GM13976 (cell line): ENCODE results near the gene KRTAP10-3.

Experiments
- DNase-seq: peaks from one replicate; pipeline ENCODE4 v3.0.0; 2012; ENCODE audit warnings: low spot score
- in situ Hi-C: fragments of 300-500 bp; cut with MboI; formaldehyde crosslinking; loops from one replicate; pipeline ENCODE4 v1.12.0; 2022; ENCODE audit warnings: low sequenced_read_pairs, mixed read lengths, inconsistent platforms; ENCODE audit not compliant: unreplicated experiment
- TF ChIP-seq, protein P1 (sequence below): IDR thresholded peaks from 2 replicates; pipeline ENCODE4 v1.5.1; 2012; ENCODE audit warnings: borderline replicate concordance, mild to moderate bottlenecking; ENCODE audit not compliant: insufficient read depth; ENCODE audit errors: extremely low read depth, missing control alignments, control extremely low read depth

The KRTAP10-3 gene

GRCh38 chr21:44529011-44529421, 29.6 kb downstream of the KRTAP10-3 start:
- in situ Hi-C loops, result no loop called here
- TF ChIP-seq, protein P1, sequence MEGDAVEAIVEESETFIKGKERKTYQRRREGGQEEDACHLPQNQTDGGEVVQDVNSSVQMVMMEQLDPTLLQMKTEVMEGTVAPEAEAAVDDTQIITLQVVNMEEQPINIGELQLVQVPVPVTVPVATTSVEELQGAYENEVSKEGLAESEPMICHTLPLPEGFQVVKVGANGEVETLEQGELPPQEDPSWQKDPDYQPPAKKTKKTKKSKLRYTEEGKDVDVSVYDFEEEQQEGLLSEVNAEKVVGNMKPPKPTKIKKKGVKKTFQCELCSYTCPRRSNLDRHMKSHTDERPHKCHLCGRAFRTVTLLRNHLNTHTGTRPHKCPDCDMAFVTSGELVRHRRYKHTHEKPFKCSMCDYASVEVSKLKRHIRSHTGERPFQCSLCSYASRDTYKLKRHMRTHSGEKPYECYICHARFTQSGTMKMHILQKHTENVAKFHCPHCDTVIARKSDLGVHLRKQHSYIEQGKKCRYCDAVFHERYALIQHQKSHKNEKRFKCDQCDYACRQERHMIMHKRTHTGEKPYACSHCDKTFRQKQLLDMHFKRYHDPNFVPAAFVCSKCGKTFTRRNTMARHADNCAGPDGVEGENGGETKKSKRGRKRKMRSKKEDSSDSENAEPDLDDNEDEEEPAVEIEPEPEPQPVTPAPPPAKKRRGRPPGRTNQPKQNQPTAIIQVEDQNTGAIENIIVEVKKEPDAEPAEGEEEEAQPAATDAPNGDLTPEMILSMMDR, result no peak
- DNase-seq, result no peak

DNA sequence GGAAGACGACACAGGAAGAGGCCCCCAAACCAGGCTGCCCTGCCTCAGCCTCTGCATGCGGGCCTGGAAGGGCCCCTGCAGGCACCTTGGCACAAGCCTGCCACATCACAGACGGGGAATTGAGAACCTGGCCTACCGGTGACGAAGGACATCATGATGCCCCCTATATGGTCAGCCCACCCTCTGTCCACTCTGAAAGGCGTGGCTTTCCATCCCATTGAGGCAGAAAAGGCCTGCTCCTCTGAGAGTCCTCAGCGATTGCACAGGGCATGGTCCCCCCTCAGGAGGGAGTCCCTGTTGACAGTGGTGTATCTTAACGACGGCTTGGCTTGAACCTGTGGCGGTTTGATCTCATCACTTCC, 30.0 kb downstream of the KRTAP10-3 start:
- DNase-seq, result no peak
- TF ChIP-seq, protein P1, result no peak
- in situ Hi-C loops, result no loop called here

GRCh38 chr21:44527983-44528633, 30.5 kb downstream of the KRTAP10-3 start:
- TF ChIP-seq, protein P1, result no peak
- in situ Hi-C loops, result no loop called here

DNA sequence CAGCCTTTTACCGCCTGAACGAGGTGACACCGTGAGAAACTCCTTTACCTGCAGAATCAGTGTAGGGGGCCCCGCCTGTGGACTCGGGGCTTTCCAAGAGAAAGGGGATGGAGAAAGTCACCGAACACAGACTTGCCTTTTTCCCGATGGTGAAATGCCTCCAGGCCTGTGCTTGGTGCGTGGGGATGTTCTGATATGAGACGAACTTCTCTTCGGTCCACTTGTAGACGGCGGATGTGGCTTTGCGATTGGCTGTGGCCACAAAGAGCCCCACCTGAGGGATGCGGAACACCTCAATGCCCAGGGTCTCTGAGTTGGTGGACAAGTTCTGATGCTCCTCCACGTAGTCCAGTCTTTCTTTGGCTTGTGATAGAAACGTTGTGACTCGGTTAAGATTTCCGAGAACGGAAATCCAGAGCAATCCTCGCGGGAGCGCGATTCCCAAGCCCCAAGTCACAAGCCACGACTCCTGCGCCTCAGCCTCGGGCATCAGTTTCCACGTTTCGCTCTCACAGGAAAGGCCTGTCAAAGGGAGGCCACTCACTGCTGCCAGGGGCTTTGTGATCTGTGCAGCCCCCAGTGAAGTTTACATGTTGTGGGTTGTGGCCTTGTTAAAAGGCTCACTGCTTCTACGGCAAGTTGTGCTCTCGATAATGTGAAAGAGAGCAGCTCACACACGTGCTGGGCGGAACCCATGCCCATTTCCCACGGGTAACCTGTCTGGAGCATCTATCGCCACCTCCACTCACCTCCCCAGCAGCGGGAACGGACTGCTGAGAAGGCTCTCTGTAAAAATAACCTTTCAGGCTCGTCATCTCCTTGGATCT, 31.2 kb downstream of the KRTAP10-3 start:
- no peak for DNase-seq
- in situ Hi-C loops, result no loop called here
- TF ChIP-seq, protein P1, result no peak

More at GRCh38 chr21:44527983-44528633, 30.5 kb downstream of the KRTAP10-3 start:
- peak; percentile 12 for DNase-seq

DNA sequence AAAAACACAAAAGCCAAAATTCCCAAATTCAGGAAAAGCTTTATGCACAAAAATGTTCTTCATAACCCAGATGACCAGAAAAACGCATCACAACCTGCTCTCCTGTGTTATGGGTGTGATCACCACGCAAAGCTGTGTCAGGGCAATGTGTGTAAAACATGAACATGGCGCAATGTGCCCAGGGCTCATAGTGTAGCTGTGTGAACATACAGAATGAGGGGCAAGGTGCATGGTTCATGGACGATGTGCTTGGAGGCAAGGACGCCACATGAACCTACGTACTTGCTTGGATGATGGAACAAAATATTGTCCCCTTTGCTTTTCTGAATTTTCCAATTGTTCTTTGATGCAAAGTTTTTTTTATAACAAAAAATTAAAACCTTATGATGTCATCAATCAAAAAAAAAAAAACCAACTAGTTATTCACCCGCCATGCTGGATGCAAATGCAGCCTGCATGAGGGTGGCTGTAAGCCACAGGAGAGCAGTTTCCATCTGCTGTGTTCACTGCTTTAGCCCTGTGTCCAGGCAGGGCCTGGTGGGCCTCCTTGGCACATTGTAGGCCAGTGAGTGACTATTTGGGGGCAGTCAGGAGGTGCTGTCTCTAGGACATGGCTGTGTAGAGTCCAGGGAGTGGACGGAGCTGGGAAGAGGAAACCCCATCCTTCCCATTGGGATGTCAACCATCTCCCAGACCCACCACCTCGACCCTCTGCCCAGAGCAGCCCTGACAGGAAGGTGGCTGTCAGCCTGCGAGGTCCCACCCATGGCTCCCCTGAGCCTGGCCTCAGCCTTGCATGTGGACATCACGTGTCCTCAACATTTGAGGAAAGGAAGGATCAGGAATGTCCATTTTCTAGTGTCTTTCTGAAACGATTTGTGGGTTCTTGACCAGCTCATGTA, 32.2 kb downstream of the KRTAP10-3 start:
- in situ Hi-C loops, result no loop called here
- no peak for DNase-seq
- TF ChIP-seq, protein P1, result no peak
